Measurements from ENCODE around the gene CLCA2. TPM values are rescaled to one million over a fixed set of nuclear protein-coding genes. Genes with fewer than 3 reads are reported as not detected.

CLCA2 gene
- total and polyA plus RNA-seq, 10 donors, result 0.02 to 0.06 TPM; not detected in 8

GRCh38 chr1:86503406-86504136 lies 79.6 kb downstream of the CLCA2 start:
- Histone ChIP-seq H3K36me3 (no peaks in the 10 kb centered on the region), H3K9me3 (no peaks in the 10 kb centered on the region), H3K4me3 (peak overlapping the region in 7 of 8 donors; percentile 4 to 66 (median 22)), H3K4me1 (peaks cover 0 to 32% (median 12%) of the 10 kb centered on the region in 6 donors), H3K27ac (peak overlapping the region; percentile 4 to 71 (median 63)), H3K27me3 (replicated peaks in 1 of 7) (peaks cover 0 to 4% (median 0%) of the 10 kb centered on the region in 7 donors)
- WGBS, 5 donors, result 31 to 53% (median 36%) methylated on average over 18 of the region's 18 CpGs
- intact Hi-C loops (cut with DNase I; ENCODE audit: low total_unique reads), result loop anchor here (10.0 kb wide), 2 partner anchors 129 to 181 kb away; no protein-coding TSS in a partner anchor
- peak; percentile 81 for DNase-seq
- no peak for TF ChIP-seq POLR2A (IDR thresholded peaks at IDR 0.05)
- TF ChIP-seq POLR2AphosphoS5 (IDR thresholded peaks at IDR 0.05), result peak in 1 of 3 donors; percentile 23
- TF ChIP-seq CTCF (IDR thresholded peaks at IDR 0.05 in 8 of 11, conservative IDR thresholded peaks at IDR 0.05 in 3 of 11), result no peak

- H3K9me3 ChIP-seq, result no peaks in the 10 kb centered on the region
- WGBS, 5 donors, result 19 to 37% (median 28%) methylated on average over 9 of the region's 9 CpGs
- H3K4me3 ChIP-seq, result peak overlapping the region in 6 of 8 donors; percentile 21 to 66 (median 30)
- intact Hi-C loops (cut with DNase I; ENCODE audit: low total_unique reads), result loop anchor here (10.0 kb wide), 2 partner anchors 129 to 181 kb away; no protein-coding TSS in a partner anchor
- H3K27me3 ChIP-seq (replicated peaks in 1 of 7), result peaks cover 0 to 4% (median 0%) of the 10 kb centered on the region in 7 donors
- DNase-seq, result no peak
- no peak for TF ChIP-seq CTCF (IDR thresholded peaks at IDR 0.05 in 8 of 11, conservative IDR thresholded peaks at IDR 0.05 in 3 of 11)
- no peak for TF ChIP-seq POLR2AphosphoS5 (IDR thresholded peaks at IDR 0.05)
- TF ChIP-seq POLR2A (IDR thresholded peaks at IDR 0.05), result no peak
- peaks cover 0 to 32% (median 12%) of the 10 kb centered on the region in 6 donors for H3K4me1 ChIP-seq
- no peaks in the 10 kb centered on the region for H3K36me3 ChIP-seq
- H3K27ac ChIP-seq, result peak overlapping the region in 7 of 8 donors; percentile 29 to 71 (median 67)
These were observed 80.1 kb downstream of the CLCA2 start for GRCh38 chr1:86504137-86504479.

DNA sequence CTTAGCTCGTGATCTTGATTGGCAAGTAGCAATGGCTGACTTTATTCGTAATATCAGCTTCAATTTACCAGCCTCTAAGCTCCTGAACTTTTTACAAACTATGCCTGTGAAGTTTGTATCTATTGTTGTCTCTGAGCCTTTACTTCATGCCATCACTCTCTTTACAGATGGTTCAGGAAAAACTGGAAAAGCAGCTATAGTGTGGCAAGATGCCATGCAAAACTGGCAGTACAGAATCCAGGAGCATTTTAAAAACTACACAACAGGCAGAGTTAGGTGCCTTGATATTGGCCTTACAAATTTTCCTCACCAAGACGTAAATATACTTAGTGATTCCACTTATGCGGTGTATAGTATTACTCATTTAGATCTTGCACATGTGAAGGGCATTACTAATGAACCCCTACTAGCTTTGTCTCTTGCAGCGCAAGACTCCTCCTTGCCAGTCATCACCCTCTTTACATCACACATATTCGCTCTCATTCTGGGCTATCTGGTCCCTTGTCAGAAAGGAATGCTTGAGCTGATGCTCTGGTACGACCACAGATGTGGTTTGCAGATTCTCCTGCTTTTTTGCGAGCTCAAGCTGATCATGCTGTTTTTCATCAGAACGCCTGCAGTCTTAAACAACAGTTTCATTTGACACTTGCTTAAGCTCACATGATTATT lies 81.1 kb downstream of the CLCA2 start:
- Histone ChIP-seq H3K4me1 (peaks cover 0 to 32% (median 12%) of the 10 kb centered on the region in 6 donors), H3K9me3 (no peaks in the 10 kb centered on the region), H3K36me3 (no peaks in the 10 kb centered on the region), H3K4me3 (no peak overlapping the region), H3K27me3 (replicated peaks in 1 of 7) (peaks cover 0 to 4% (median 0%) of the 10 kb centered on the region in 7 donors), H3K27ac (no peak overlapping the region)
- DNase-seq, result no peak
- 88 to 95% (median 92%) methylated on average over 9 of the region's 9 CpGs for WGBS, 5 donors
- intact Hi-C loops (cut with DNase I; ENCODE audit: low total_unique reads), result loop anchor here (10.0 kb wide), 2 partner anchors 130 to 180 kb away; no protein-coding TSS in a partner anchor
- TF ChIP-seq POLR2A (IDR thresholded peaks at IDR 0.05) (no peak), POLR2AphosphoS5 (IDR thresholded peaks at IDR 0.05) (no peak), CTCF (IDR thresholded peaks at IDR 0.05 in 8 of 11, conservative IDR thresholded peaks at IDR 0.05 in 3 of 11) (no peak)

GRCh38 chr1:86505564-86505902 lies 81.6 kb downstream of the CLCA2 start:
- Histone ChIP-seq H3K27me3 (replicated peaks in 1 of 7) (peaks cover 0 to 4% (median 0%) of the 10 kb centered on the region in 7 donors), H3K4me1 (peaks cover 0 to 32% (median 12%) of the 10 kb centered on the region in 6 donors), H3K27ac (no peak overlapping the region), H3K36me3 (no peaks in the 10 kb centered on the region), H3K9me3 (no peaks in the 10 kb centered on the region), H3K4me3 (no peak overlapping the region)
- no peak for DNase-seq
- intact Hi-C loops (cut with DNase I; ENCODE audit: low total_unique reads), result loop anchor here (10.0 kb wide), 2 partner anchors 131 to 179 kb away; no protein-coding TSS in a partner anchor
- TF ChIP-seq CTCF (IDR thresholded peaks at IDR 0.05 in 8 of 11, conservative IDR thresholded peaks at IDR 0.05 in 3 of 11) (no peak), POLR2AphosphoS5 (IDR thresholded peaks at IDR 0.05) (no peak)
- 81 to 94% (median 85%) methylated on average over 4 of the region's 4 CpGs for WGBS, 5 donors
